HCT116 (cell line): Measurements from ENCODE around the gene WASF2. TPM values are rescaled to one million over a fixed set of nuclear protein-coding genes. Genes with fewer than 3 reads are reported as not detected.

ENCODE experiments used
- ATAC-seq: fragments of 200-7000 bp; cut with Tn5 transposase; 2 replicates; pipeline ENCODE4 v1.9.1; 2020; ENCODE audit warnings: mild to moderate bottlenecking, moderate library complexity
- BruUV-seq: library from RNA; stranded (reverse); fragments of 400-500 nt; replicated peaks from 2 replicates; lab custom pipeline; 2021; lab: Mats Ljungman, UMichigan
- CTCF ChIA-PET: fragments of 300-600 bp; sonication (Branson Sonifier 250); formaldehyde crosslinking; loops from one replicate; lab custom pipeline; 2021; ENCODE audit warnings: antibody characterized with exemption; lab: Charles Lee
- POLR2A ChIA-PET: fragments of 300-600, 350-600 bp; sonication (Branson Sonifier 250); formaldehyde crosslinking; loops from one replicate; lab custom pipeline; 2021; ENCODE audit warnings: antibody characterized with exemption; lab: Charles Lee
- RAD21 ChIA-PET, 2 experiments: fragments of 300-600 bp; sonication (Branson Sonifier 250); formaldehyde crosslinking; loops; one replicate each; lab custom pipeline; 2023; ENCODE audit warnings: low total read pairs in 2 of 2; ENCODE audit not compliant: uncharacterized antibody in 2 of 2, unreplicated experiment in 2 of 2, low non-redundant PET in 1 of 2; lab: Charles Lee
- DNase-seq: peaks from one replicate; pipeline ENCODE4 v3.0.0-alpha.2; 2010; ENCODE audit warnings: low read depth, low spot score
- H2AFZ ChIP-seq: fragments of 200-600 bp; shearing (Covaris generic), sonication (generic); 2 replicates; pipeline ENCODE4 v1.6.1; 2017; ENCODE audit warnings: low read depth, mixed run types, mixed read lengths, antibody characterized with exemption, low read length; ENCODE audit not compliant: poor library complexity, severe bottlenecking
- H3K27ac ChIP-seq: 2 replicates; pipeline ENCODE4 v1.5.1; 2012; ENCODE audit warnings: low read depth, low read length
- H3K27me3 ChIP-seq: fragments of 200-600 bp; sonication (generic); 2 replicates; pipeline ENCODE4 v1.6.1; 2016; ENCODE audit warnings: mixed run types, low read length, mixed read lengths; ENCODE audit not compliant: insufficient read depth
- H3K36me3 ChIP-seq, 2 experiments: fragments of 200-500 bp in 1 of 2; fragments of 200-600 bp in 1 of 2; sonication (Bioruptor generic) in 1 of 2; sonication (generic) in 1 of 2; 2 replicates each; pipeline versions ENCODE4 v1.5.1 to v1.6.1; 2014 to 2016; ENCODE audit warnings: low read length in 2 of 2, inconsistent platforms in 1 of 2, mixed read lengths in 1 of 2, mixed run types in 1 of 2; ENCODE audit not compliant: insufficient read depth in 2 of 2, control insufficient read depth in 1 of 2
- H3K4me1 ChIP-seq, 2 experiments: fragments of 200-600 bp in 1 of 2; sonication (generic) in 1 of 2; 2 replicates each; pipeline versions ENCODE4 v1.5.1 to v1.6.1; 2012 to 2017; ENCODE audit warnings: low read length in 2 of 2, inconsistent platforms in 1 of 2, mild to moderate bottlenecking in 1 of 2, mixed read lengths in 1 of 2, mixed run types in 1 of 2, moderate library complexity in 1 of 2; ENCODE audit not compliant: insufficient read depth in 2 of 2, control insufficient read depth in 1 of 2
- H3K4me2 ChIP-seq: fragments of 200-600 bp; sonication (generic); 2 replicates; pipeline ENCODE4 v1.6.1; 2017; ENCODE audit warnings: mixed run types, low read length, mixed read lengths
- H3K4me3 ChIP-seq, 2 experiments: fragments of 200-600 bp in 1 of 2; sonication (generic) in 1 of 2; replicated peaks in 1 of 2; 2 replicates each; pipeline ENCODE4 v1.5.1; 2011 to 2016; ENCODE audit warnings: low read length in 2 of 2, control low read depth in 1 of 2, low read depth in 1 of 2, mild to moderate bottlenecking in 1 of 2, mixed read lengths in 1 of 2, mixed run types in 1 of 2
- H3K79me2 ChIP-seq: fragments of 200-600 bp; sonication (generic); 2 replicates; pipeline ENCODE4 v1.6.1; 2017; ENCODE audit warnings: mild to moderate bottlenecking, mixed run types, low read length, moderate library complexity, mixed read lengths; ENCODE audit not compliant: insufficient read depth
- H3K9ac ChIP-seq: fragments of 200-600 bp; sonication (generic); 2 replicates; pipeline ENCODE4 v1.6.1; 2016; ENCODE audit warnings: low read length, mixed read lengths
- H3K9me2 ChIP-seq: fragments of 200-600 bp; sonication (generic), shearing (Covaris generic); 2 replicates; pipeline ENCODE4 v1.6.1; 2017; ENCODE audit warnings: mixed run types, mild to moderate bottlenecking, moderate library complexity; ENCODE audit not compliant: insufficient read depth
- H3K9me3 ChIP-seq, 2 experiments: fragments of 200-500 bp in 1 of 2; fragments of 200-600 bp in 1 of 2; sonication (Bioruptor generic) in 1 of 2; sonication (generic) in 1 of 2; 2 replicates each; pipeline ENCODE4 v1.6.1; 2014 to 2017; ENCODE audit warnings: low read length in 2 of 2, mixed read lengths in 2 of 2, inconsistent platforms in 1 of 2, low read depth in 1 of 2, mild to moderate bottlenecking in 1 of 2, mixed run types in 1 of 2, moderate library complexity in 1 of 2; ENCODE audit not compliant: control insufficient read depth in 1 of 2, insufficient read depth in 1 of 2
- H4K20me1 ChIP-seq: fragments of 200-600 bp; sonication (generic), shearing (Covaris generic); 2 replicates; pipeline ENCODE4 v1.6.1; 2017; ENCODE audit warnings: mixed run types, mild to moderate bottlenecking, moderate library complexity; ENCODE audit not compliant: insufficient read depth
- TCF7L2 ChIP-seq: IDR thresholded peaks from 2 replicates; pipeline ENCODE4 v1.7.0; 2011; ENCODE audit warnings: borderline replicate concordance, inconsistent platforms; ENCODE audit not compliant: insufficient read depth, insufficient read length; ENCODE audit errors: extremely low read depth
- ZNF274 ChIP-seq: fragments of 200-500 bp; sonication (Bioruptor generic); IDR thresholded peaks from 2 replicates; pipeline ENCODE4 v1.6.1; 2014; ENCODE audit warnings: mild to moderate bottlenecking, low read depth, low read length, inconsistent platforms
- intact Hi-C: fragments of 100-400 bp; cut with micrococcal nuclease; formaldehyde crosslinking; loops from 2 replicates; pipeline ENCODE4 v1.10.0; 2022
- total RNA-seq: library from RNA; stranded (reverse); gene quantifications from one replicate; pipeline ENCODE4 v1.2.1, GENCODE V29; 2021; ENCODE audit not compliant: unreplicated experiment
- TF ChIP-seq, protein P1 (sequence below), 3 experiments: fragments of 200-600 bp in 1 of 3; sonication (generic) in 1 of 3; IDR thresholded peaks in 2 of 3; conservative IDR thresholded peaks in 1 of 3; 2 replicates each; pipeline ENCODE4 v1.5.1; 2012 to 2017; ENCODE audit warnings: low read depth in 2 of 3, low read length in 2 of 3, antibody characterized with exemption in 1 of 3, borderline replicate concordance in 1 of 3, control low read depth in 1 of 3, mild to moderate bottlenecking in 1 of 3, mixed read lengths in 1 of 3, mixed run types in 1 of 3, moderate library complexity in 1 of 3; ENCODE audit not compliant: insufficient read depth in 1 of 3

Gene WASF2
- total RNA-seq, 1 experiment from 2014 or later: 111 TPM

DNA sequence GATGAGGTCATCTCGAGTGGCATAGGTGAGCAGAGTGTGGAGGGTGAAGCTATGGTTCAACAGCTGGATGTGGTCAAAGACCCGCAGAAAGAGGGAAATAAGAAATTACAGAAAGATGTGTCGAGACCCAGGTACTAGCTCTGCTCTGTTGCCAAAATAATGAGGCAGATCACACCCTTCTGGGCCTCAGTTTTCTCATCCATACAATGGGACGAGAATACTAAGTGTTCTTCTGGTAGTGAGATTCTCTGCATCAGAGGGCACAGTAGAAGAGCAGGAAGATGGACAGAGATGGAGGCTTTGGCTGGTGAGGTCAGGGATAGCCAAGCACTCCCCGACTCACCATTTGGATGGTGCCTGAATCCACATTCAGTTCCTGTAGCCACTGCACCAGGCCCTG is 134.3 kb downstream of the WASF2 start:
- Histone ChIP-seq H3K9ac (no peak overlapping the region), H3K4me3 (no peak overlapping the region), H3K4me2 (no peak overlapping the region), H2AFZ (no peak overlapping the region), H3K9me2 (no peaks in the 10 kb centered on the region), H4K20me1 (no peaks in the 10 kb centered on the region), H3K79me2 (no peaks in the 10 kb centered on the region), H3K27me3 (no peaks in the 10 kb centered on the region), H3K27ac (no peak overlapping the region), H3K9me3 (no peaks in the 10 kb centered on the region), H3K4me1 (peaks cover 7 to 11% of the 10 kb centered on the region in 2 experiments; a peak in 3 of 4 replicates), H3K36me3 (peaks cover 0 to 7% of the 10 kb centered on the region in 2 experiments; a peak in 1 of 4 replicates)
- ChIA-PET RAD21 (no interaction called here), CTCF (no interaction called here), POLR2A (no interaction called here)
- intact Hi-C loops: no loop called here
- ATAC-seq (no peak), DNase-seq (no peak)
- no TSS peak for BruUV-seq
- TF ChIP-seq, protein P1, sequence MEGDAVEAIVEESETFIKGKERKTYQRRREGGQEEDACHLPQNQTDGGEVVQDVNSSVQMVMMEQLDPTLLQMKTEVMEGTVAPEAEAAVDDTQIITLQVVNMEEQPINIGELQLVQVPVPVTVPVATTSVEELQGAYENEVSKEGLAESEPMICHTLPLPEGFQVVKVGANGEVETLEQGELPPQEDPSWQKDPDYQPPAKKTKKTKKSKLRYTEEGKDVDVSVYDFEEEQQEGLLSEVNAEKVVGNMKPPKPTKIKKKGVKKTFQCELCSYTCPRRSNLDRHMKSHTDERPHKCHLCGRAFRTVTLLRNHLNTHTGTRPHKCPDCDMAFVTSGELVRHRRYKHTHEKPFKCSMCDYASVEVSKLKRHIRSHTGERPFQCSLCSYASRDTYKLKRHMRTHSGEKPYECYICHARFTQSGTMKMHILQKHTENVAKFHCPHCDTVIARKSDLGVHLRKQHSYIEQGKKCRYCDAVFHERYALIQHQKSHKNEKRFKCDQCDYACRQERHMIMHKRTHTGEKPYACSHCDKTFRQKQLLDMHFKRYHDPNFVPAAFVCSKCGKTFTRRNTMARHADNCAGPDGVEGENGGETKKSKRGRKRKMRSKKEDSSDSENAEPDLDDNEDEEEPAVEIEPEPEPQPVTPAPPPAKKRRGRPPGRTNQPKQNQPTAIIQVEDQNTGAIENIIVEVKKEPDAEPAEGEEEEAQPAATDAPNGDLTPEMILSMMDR (IDR thresholded peaks at IDR 0.05 in 2 of 3, conservative IDR thresholded peaks at IDR 0.05 in 1 of 3; ENCODE audit: borderline replicate concordance in 1 of 3, insufficient read depth in 1 of 3, low read depth in 2 of 3, low read length in 2 of 3): no peak
- no peak for TF ChIP-seq TCF7L2
- TF ChIP-seq ZNF274: no peak

Other genes starting within 250 kb of the WASF2 start
- 32.8 TPM for gene TMEM222, start 168.0 kb downstream of the WASF2 start, total RNA-seq
- 75.9 TPM for gene SYTL1, start 148.1 kb downstream of the WASF2 start, total RNA-seq
- 30.2 TPM for gene MAP3K6, start 123.2 kb downstream of the WASF2 start, total RNA-seq
- 1.2 TPM for gene FCN3, start 115.3 kb downstream of the WASF2 start, total RNA-seq
- 11.6 TPM for gene CD164L2, start 106.8 kb downstream of the WASF2 start, total RNA-seq
- 2.8 TPM for gene GPR3, start 97.5 kb downstream of the WASF2 start, total RNA-seq
- 33.7 TPM for gene AHDC1, start 114.0 kb upstream of the WASF2 start, total RNA-seq
- gene FGR, start 145.0 kb upstream of the WASF2 start, total RNA-seq: not detected
- 14.8 TPM for gene IFI6, start 182.0 kb upstream of the WASF2 start, total RNA-seq
- 9.6 TPM for gene FAM76A, start 235.8 kb upstream of the WASF2 start, total RNA-seq